ENCODE measurements around the gene ATP9B.
"Not testable (repeated sequence)": the region's sequence is repeated elsewhere in the genome, so short reads cannot be mapped to it uniquely, and the experiment has no call there.

ATP9B gene

GRCh38 chr18:79071037-79071436 lies 1.8 kb downstream of the ATP9B start:
- peak; percentile 90 for DNase-seq

GRCh38 chr18:79071503-79072210 lies 2.5 kb downstream of the ATP9B start:
- peak; percentile 85 for DNase-seq

- DNase-seq, result not testable (repeated sequence)
Observed at GRCh38 chr18:79072655-79073054, 3.5 kb downstream of the ATP9B start.

GRCh38 chr18:79077181-79077580 lies 8.0 kb downstream of the ATP9B start:
- no peak for DNase-seq

- DNase-seq, result not testable (repeated sequence)
Observed at GRCh38 chr18:79078791-79079190, 9.6 kb downstream of the ATP9B start.

GRCh38 chr18:79092874-79093273 lies 23.7 kb downstream of the ATP9B start:
- no peak for DNase-seq

- no peak for DNase-seq
Observed at GRCh38 chr18:79093986-79094385, 24.8 kb downstream of the ATP9B start.

- DNase-seq, result no peak
Observed at GRCh38 chr18:79095216-79095615, 26.0 kb downstream of the ATP9B start.

- DNase-seq, result no peak
Observed at GRCh38 chr18:79100944-79101343, 31.8 kb downstream of the ATP9B start.

GRCh38 chr18:79102886-79103285 lies 33.7 kb downstream of the ATP9B start:
- DNase-seq, result no peak

- DNase-seq, result peak; percentile 25
Observed at GRCh38 chr18:79104137-79104536, 34.9 kb downstream of the ATP9B start.

GRCh38 chr18:79105455-79105854 lies 36.3 kb downstream of the ATP9B start:
- DNase-seq, result no peak

- DNase-seq, result no peak
Observed at GRCh38 chr18:79106084-79106483, 36.9 kb downstream of the ATP9B start.

- DNase-seq, result no peak
Observed at GRCh38 chr18:79107886-79108285, 38.7 kb downstream of the ATP9B start.

- DNase-seq, result no peak
Observed at GRCh38 chr18:79108549-79109215, 39.5 kb downstream of the ATP9B start.

- no peak for DNase-seq
Observed at GRCh38 chr18:79111483-79111882, 42.3 kb downstream of the ATP9B start.

- no peak for DNase-seq
Observed at GRCh38 chr18:79117385-79117784, 48.2 kb downstream of the ATP9B start.

- no peak for DNase-seq
Observed at GRCh38 chr18:79117788-79118187, 48.6 kb downstream of the ATP9B start.

- DNase-seq, result peak; percentile 25
Observed at GRCh38 chr18:79118797-79119196, 49.6 kb downstream of the ATP9B start.

GRCh38 chr18:79121746-79122474 lies 52.7 kb downstream of the ATP9B start:
- DNase-seq, result peak; percentile 48

GRCh38 chr18:79123948-79124347 lies 54.8 kb downstream of the ATP9B start:
- DNase-seq, result peak; percentile 71

- DNase-seq, result no peak
Observed at GRCh38 chr18:79129120-79129519, 59.9 kb downstream of the ATP9B start.

GRCh38 chr18:79133724-79134123 lies 64.5 kb downstream of the ATP9B start:
- no peak for DNase-seq

GRCh38 chr18:79135924-79136323 lies 66.7 kb downstream of the ATP9B start:
- DNase-seq, result no peak

Data from MV-4-11 (cell line).